ENCODE measurements around the gene SPIN3.

DNA sequence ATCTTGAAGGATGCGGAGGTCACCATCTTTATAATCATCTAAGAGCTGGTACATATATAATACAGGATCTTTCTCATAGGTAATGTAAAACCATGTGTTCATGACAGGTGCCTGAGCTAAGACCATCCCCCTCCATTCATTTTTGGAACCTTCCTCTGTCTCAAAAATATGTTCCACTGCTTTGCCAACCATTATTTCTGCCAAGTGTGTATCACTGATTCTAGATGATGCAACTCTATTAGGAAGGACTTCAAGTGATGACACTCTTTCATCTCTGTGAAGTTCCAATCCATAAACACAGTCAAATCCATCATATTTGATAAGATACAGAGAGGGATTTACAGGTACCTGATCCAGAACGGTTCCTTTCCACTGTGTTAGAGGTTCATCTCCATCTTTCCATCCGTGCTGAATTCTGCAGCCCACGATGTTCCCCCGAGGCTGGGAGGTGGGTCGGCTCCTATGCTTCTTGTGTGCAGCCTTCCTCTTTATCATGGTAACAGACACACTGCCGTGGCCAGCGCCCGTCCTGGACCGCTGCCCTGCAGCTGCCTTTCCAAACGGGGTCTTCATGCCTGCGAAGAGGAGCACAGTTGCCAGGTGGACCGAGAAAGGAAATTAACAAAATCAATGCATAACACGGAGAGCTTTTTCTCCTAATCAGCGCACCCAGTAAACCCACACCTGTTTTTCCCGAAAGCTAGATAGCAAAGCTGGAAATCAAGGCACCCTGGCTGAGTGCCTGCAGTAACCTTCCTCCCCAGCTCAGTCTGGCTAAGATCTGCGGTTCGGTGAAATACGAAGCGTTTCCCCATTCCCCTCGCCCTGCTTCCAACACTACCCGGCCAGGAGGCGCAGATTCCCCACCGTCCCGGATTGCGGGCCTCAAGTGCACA, 718 bp downstream of the SPIN3 start:
- no peak for TF ChIP-seq POLR2AphosphoS5 (IDR thresholded peaks at IDR 0.05)
- no peak for TF ChIP-seq POLR2A (IDR thresholded peaks at IDR 0.05; ENCODE audit: low read depth)

Measured in esophagus muscularis mucosa (tissue), 2 donors.